Thyroid gland (tissue), 4 donors: ENCODE measurements around the gene LPP. TPM values are rescaled to one million over a fixed set of nuclear protein-coding genes. Genes with fewer than 3 reads are reported as not detected.

ENCODE experiments used
- DNase-seq, 2 donors: peaks; one replicate each; pipeline ENCODE4 v3.0.0-alpha.2; 2019
- H3K27ac ChIP-seq, 3 donors: fragments of 200-600 bp; sonication (generic); 1 replicate in 2 of 3; 2 replicates in 1 of 3; pipeline ENCODE4 v1.5.1; 2016 to 2019; ENCODE audit warnings: mild to moderate bottlenecking in 1 of 3, moderate library complexity in 1 of 3
- H3K27me3 ChIP-seq: fragments of 200-600 bp; sonication (generic); one replicate; pipeline ENCODE4 v1.5.1; 2019
- H3K36me3 ChIP-seq, 2 donors: fragments of 200-600 bp; sonication (generic); one replicate each; pipeline ENCODE4 v1.5.1; 2016 to 2019
- H3K4me1 ChIP-seq, 2 donors: fragments of 200-600 bp; sonication (generic); one replicate each; pipeline ENCODE4 v1.5.1; 2017 to 2019
- H3K4me3 ChIP-seq, 3 donors: fragments of 200-600 bp; sonication (generic); replicated peaks in 1 of 3; 1 replicate in 2 of 3; 2 replicates in 1 of 3; pipeline ENCODE4 v1.5.1; 2016; ENCODE audit warnings: mild to moderate bottlenecking in 1 of 3
- H3K9me3 ChIP-seq: fragments of 200-600 bp; sonication (generic); one replicate; pipeline ENCODE4 v1.5.1; 2017
- POLR2A ChIP-seq, 2 donors: fragments of 450-650 bp; IDR thresholded peaks; one replicate each; pipeline ENCODE4 v1.6.1; 2017; ENCODE audit warnings: antibody characterized with exemption in 2 of 2, mild to moderate bottlenecking in 2 of 2, moderate library complexity in 1 of 2
- WGBS, 2 donors: methylation state at CpG; one replicate each; pipeline ENCODE4 v1.1.5; 2017; 5-methylcytosine and 5-hydroxymethylcytosine counted together
- intact Hi-C: fragments of 100-400 bp; cut with DNase I; formaldehyde crosslinking; loops from one replicate; pipeline ENCODE4 v1.15.1; 2023
- total RNA-seq, 4 donors: library from RNA; depleted of rRNA; stranded (reverse); fragments of >200 nt; gene quantifications; one replicate each; pipeline ENCODE4 v1.2.3, GENCODE V29; 2016
- TF ChIP-seq, protein P1 (sequence below), 6 experiments: fragments of 200-600 bp in 3 of 6; fragments of 450-650 bp in 3 of 6; sonication (generic) in 3 of 6; IDR thresholded peaks; one replicate each; pipeline ENCODE4 v1.5.1; 2016 to 2019; ENCODE audit warnings: antibody characterized with exemption in 6 of 6, mild to moderate bottlenecking in 2 of 6, inconsistent platforms in 1 of 6, moderate library complexity in 1 of 6

LPP gene
- total RNA-seq, 4 donors from 2014 or later, result 79.0 to 141 (median 82.8) TPM

DNA sequence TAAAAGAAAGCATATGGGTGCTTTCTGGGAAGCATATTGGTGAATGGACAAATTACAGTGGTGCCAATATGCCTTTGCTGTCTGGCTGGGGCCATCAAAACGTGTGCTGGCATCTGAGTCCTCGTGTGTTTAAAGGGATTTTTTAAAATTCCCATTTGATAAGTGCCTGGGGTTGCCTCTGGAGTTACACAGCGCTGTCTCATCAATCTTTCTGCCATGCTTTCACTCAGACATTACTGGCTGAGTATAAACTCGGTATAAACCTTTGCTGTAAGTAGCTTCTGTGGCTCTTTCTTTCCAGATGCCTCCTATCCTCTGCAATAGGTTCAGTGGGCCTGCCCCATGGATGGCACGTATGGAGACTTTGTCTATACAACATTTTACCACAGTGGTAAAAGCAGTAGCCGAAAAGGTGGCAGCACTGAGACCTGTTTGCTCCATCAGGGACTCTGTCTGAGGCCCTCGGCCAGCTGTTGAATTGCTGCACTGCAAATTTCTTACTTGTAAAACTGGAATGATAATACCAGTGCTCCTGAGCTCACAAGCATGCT lies 195.5 kb downstream of the LPP start:
- Histone ChIP-seq H3K4me3 (no peak overlapping the region), H3K27me3 (no peaks in the 10 kb centered on the region), H3K27ac (no peak overlapping the region), H3K9me3 (no peaks in the 10 kb centered on the region), H3K4me1 (peaks cover 0 to 19% of the 10 kb centered on the region in 2 donors), H3K36me3 (no peaks in the 10 kb centered on the region)
- WGBS, 2 donors, result 76 to 82% methylated on average over 7 of the region's 7 CpGs
- intact Hi-C loops, result no loop called here
- DNase-seq, result no peak
- TF ChIP-seq POLR2A (IDR thresholded peaks at IDR 0.05), result no peak
- TF ChIP-seq, protein P1, sequence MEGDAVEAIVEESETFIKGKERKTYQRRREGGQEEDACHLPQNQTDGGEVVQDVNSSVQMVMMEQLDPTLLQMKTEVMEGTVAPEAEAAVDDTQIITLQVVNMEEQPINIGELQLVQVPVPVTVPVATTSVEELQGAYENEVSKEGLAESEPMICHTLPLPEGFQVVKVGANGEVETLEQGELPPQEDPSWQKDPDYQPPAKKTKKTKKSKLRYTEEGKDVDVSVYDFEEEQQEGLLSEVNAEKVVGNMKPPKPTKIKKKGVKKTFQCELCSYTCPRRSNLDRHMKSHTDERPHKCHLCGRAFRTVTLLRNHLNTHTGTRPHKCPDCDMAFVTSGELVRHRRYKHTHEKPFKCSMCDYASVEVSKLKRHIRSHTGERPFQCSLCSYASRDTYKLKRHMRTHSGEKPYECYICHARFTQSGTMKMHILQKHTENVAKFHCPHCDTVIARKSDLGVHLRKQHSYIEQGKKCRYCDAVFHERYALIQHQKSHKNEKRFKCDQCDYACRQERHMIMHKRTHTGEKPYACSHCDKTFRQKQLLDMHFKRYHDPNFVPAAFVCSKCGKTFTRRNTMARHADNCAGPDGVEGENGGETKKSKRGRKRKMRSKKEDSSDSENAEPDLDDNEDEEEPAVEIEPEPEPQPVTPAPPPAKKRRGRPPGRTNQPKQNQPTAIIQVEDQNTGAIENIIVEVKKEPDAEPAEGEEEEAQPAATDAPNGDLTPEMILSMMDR (IDR thresholded peaks at IDR 0.05), result no peak

DNA sequence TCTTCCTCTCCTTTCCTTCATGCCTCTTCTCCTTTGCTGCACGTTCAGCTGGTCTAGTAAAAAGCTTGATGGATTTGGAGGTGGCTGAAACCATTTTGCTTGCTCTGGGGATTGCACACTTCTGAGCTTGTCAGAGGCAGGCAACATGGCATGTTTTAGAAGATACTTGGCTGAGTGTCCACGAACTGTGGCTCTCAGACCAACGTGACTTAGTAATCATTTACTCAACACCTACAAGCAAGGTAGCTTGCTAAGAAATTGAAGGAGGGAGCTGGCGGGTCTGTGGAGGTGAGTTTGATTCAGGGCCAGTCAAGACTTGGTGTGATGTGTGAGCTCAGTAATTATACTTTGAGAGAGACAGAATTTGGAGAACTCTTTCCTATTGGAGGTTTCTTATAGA lies 196.0 kb downstream of the LPP start:
- no peaks in the 10 kb centered on the region for H3K27me3 ChIP-seq
- peaks cover 0 to 17% of the 10 kb centered on the region in 2 donors for H3K4me1 ChIP-seq
- intact Hi-C loops, result no loop called here
- TF ChIP-seq, protein P1 (IDR thresholded peaks at IDR 0.05), result no peak
- TF ChIP-seq POLR2A (IDR thresholded peaks at IDR 0.05), result no peak
- WGBS, 2 donors, result 71 to 74% methylated on average over 4 of the region's 4 CpGs
- H3K27ac ChIP-seq, result no peak overlapping the region
- H3K36me3 ChIP-seq, result no peaks in the 10 kb centered on the region
- H3K4me3 ChIP-seq, result no peak overlapping the region
- no peak for DNase-seq
- no peaks in the 10 kb centered on the region for H3K9me3 ChIP-seq

DNA sequence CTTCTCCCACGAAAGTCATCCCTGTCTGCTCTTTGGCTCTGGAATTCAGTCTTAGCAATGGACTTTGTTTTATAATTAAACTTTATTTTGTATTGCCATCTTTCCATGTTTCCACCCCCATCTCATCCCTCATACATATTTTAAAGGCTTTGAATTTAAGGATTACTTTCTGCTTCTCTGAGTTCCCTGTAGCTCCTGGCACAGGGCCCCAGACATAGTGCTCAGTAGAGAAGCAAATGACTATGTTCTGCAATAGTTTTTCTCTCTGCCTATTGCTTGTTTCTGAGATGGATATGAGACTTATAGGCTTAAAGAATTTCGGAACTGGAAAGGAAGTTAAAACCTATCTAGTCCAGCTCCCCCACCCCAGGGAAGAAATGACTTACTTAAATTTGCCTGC lies 197.0 kb downstream of the LPP start:
- H3K9me3 ChIP-seq, result no peaks in the 10 kb centered on the region
- H3K4me1 ChIP-seq, result peaks cover 0 to 10% of the 10 kb centered on the region in 2 donors
- 90 to 96% methylated on average over 2 of the region's 2 CpGs for WGBS, 2 donors
- H3K27me3 ChIP-seq, result no peaks in the 10 kb centered on the region
- no peaks in the 10 kb centered on the region for H3K36me3 ChIP-seq
- intact Hi-C loops, result no loop called here
- H3K27ac ChIP-seq, result no peak overlapping the region
- TF ChIP-seq POLR2A (IDR thresholded peaks at IDR 0.05), result no peak
- TF ChIP-seq, protein P1 (IDR thresholded peaks at IDR 0.05), result no peak
- no peak for DNase-seq
- no peak overlapping the region for H3K4me3 ChIP-seq

DNA sequence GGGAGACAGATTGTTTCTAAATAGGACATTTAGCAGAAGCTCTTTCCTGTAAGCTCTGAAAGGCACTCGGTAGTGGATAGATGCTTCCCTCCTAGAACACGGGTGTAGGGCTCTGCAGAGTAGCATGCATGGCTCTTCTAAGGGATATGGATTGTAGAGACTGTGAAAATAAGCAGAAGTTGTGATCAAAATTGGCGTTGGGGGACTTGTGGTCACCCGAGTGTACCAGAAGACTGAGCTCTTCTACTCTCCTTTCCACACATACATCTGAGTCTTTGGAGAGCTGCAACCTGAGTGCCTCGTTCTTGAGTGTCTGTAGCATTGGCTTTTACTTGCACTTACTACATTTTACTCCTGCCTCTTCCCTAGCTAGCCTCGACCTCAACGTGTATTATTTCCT lies 197.7 kb downstream of the LPP start:
- no peak for DNase-seq

More for the DNA sequence above, 197.7 kb downstream of the LPP start:
- Histone ChIP-seq H3K36me3 (no peaks in the 10 kb centered on the region), H3K27me3 (no peaks in the 10 kb centered on the region), H3K4me1 (peaks cover 0 to 10% of the 10 kb centered on the region in 2 donors), H3K27ac (no peak overlapping the region), H3K9me3 (no peaks in the 10 kb centered on the region), H3K4me3 (no peak overlapping the region)
- intact Hi-C loops, result no loop called here
- 70 to 71% methylated on average over 7 of the region's 7 CpGs for WGBS, 2 donors
- TF ChIP-seq POLR2A (IDR thresholded peaks at IDR 0.05), result no peak
- TF ChIP-seq, protein P1 (IDR thresholded peaks at IDR 0.05), result no peak
